GM21737 (cell line): ENCODE results near the gene C4BPA.

Experiments used
- ATAC-seq: cut with Tn5 transposase; IDR thresholded peaks from one replicate; pipeline ENCODE4 v1.9.1; 2021; ENCODE audit warnings: mild to moderate bottlenecking, moderate library complexity; ENCODE audit not compliant: unreplicated experiment

C4BPA gene

DNA sequence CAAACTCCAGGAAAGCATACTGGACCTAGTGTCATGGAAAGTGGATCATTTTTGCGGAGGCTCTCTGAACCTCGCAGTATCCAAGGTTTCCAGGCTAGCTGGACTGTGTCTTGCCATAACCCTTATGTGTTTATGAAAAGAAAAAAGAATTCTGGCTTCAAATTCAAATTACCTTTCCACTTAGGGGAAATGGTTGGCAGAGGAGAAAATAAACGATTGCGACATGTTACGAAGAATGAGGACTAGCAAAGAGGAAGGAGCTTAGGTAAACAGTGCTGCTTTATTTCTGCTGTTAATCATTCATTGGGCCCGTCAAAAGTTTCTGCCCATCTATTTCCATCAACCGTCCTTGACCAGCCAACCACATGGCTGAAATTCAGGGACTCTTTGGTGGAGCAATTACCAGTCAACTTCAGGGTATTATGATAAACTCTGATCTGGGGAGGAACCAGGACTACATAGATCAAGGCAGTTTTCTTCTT is at the start of gene C4BPA:
Gene C4BPA, plus strand, starts transcription at position 342 of the 482 bp plus-strand sequence. CDS start 8,793 bp downstream, outside the sequence.
- no peak for ATAC-seq

DNA sequence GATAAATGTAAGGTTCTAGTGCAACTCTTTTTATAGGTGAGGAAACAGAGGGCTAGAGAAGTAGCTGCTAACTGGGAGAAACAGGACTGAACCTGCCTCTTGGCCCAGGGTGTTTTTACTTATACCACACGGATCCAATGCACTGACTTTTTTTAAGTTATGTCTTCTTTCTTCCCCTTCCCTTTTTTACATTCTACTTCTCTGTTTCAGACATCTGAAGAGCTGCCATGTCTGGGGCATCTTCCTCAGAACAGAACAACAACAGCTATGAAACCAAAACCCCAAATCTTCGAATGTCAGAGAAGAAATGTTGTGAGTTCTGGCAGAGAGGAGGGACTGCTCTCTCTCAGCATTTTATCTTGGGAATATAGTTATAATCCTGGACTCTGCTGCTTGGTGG is 49.5 kb upstream of the C4BPA start:
- no peak for ATAC-seq

- no peak for ATAC-seq
Measured at GRCh38 chr1:207055386-207056001, 48.5 kb upstream of the C4BPA start.

DNA sequence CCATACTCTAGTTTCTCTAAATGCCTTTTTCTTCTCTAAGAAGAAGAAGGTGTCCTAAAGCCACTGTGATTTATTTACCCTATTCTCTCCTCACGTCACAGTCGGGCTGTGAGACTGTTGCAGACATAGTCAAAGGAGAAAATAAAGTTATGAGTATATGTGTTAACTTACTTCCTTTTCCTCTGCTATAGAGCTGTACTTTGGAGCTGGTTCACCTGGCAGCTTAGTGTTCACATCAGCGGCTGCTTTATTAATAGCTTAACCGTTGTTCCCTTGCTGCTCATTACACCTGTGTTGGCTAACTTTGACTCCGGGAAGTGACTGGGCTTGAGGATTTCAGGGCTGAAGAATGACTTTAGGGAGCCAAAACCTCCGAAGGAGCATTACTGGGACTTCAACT is 47.4 kb upstream of the C4BPA start:
- no peak for ATAC-seq

DNA sequence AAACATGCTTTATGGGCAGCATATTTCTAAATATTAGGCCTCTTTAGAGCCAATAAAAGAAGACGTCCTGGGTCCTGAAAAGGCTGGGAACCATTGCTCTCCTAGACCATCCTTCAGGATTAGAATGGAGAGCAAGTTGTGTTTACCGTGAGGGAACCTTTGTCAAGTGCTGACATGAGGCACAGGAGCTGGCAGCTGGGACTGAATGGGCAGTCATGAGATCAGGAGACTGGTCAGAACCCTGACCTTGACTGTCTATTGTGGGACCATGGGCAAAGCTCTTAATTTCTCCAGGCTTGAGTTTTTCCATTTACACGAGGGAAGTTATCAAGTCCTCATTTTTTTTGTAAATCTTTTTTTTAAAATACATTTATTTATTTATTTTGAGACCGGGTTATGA is 45.8 kb upstream of the C4BPA start:
- ATAC-seq: no peak

DNA sequence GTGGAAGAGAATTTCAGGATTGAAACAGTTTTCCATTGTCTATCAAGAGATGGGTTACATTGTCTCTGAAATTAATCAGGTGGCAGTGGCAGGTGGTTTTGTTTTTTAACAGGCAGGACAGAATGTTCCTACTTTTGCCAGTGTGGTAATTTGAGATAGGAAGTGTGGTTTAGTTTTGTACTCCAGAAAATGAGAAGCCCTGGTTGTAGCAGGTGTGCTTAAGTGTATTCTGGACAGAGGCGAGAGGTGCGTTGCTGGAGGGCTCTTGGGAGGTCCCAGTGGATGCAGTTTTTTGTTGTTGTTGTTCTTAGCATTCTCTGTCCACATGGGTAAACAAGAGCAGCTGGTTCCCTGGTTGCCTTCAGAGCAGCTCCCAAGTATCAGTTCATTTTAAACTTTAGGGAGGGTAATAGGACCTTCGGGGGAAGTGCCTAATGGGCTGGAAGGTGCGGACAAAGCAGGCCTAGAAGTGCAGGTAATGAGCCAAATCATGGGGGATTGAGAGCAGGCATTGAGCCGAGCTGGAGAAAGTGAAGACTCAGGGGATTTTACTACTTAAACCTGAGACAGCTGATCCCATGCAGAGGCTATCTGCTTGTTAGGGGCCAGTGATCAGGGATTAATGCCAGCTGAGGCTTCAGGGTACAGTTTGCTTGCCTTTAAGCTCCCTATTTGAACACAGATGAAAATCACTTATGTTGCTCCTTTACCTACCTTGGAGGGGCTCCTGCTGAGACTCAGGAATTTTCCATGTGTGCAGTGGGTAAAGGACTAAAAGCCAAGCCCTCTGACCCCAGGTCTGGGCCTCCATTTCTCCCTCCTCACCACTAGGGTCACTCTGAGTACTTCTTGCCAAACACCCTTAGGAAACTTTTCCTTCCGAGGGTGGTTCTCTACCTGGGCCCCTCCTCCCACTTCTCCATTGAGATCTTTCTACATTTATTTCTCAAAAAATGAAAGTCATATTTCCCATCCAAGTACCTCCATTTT is 44.9 kb upstream of the C4BPA start:
- no peak for ATAC-seq

DNA sequence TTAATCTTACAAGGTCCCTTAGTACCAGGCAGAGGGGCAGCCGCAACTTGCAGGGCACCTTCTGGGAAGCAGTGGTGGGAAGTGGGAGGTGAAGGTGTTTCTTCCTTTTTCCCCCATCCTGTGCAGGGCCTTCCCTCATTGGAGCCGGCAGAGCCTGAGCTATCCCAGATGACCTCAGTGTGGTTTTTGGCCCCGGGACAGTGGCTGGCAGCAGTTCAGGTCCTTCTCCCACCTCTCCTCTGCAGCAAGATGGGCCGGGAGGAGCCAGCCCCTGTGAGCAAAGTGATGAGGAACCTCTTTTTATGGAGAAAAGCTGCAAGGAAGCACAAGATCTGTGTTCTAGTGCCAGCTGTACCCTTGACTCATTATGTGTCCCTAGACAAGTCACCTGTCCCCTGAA is 44.2 kb upstream of the C4BPA start:
- ATAC-seq: no peak

DNA sequence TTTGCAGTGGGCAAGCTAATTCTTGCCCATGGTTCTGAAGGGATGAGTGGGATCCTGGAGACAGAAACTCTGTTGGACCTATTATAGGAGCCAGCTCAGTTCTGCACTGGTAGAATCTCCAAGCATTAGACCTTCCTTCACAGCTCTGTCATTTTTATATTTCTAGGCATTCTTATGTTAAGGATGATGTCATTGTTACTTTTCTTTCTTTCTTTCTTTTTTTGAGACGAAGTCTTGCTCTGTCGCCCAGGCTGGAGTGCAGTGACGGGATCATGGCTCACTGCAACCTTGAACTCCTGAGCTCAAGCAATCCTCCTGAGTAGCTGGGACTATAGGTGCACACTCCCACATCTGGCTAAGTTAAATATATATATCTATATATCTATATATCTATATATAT is 43.4 kb upstream of the C4BPA start:
- no peak for ATAC-seq

- ATAC-seq: no peak
Measured at GRCh38 chr1:207062058-207062457, 42.0 kb upstream of the C4BPA start.

GRCh38 chr1:207063014-207063413 is 41.0 kb upstream of the C4BPA start:
- no peak for ATAC-seq

GRCh38 chr1:207064561-207064960 is 39.5 kb upstream of the C4BPA start:
- no peak for ATAC-seq

DNA sequence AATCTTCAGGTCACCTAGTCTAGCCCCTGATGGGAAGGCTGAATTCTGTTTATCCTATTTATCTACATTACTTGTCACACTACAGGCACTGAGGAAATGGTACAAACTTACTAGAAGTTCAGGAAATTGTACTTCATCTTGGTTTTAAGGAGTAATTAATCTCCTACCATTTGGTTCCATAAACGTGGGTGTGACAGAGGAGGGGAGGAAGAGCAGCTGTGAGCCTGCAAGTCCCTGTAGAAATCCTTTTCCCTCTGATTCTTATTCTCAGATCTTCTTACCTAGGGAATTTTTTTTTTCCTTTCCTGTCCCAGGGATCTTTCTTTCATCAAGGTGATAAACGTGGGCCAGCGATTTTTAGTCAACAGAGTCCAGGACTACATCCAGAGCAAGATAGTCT is 36.8 kb upstream of the C4BPA start:
- no peak for ATAC-seq

DNA sequence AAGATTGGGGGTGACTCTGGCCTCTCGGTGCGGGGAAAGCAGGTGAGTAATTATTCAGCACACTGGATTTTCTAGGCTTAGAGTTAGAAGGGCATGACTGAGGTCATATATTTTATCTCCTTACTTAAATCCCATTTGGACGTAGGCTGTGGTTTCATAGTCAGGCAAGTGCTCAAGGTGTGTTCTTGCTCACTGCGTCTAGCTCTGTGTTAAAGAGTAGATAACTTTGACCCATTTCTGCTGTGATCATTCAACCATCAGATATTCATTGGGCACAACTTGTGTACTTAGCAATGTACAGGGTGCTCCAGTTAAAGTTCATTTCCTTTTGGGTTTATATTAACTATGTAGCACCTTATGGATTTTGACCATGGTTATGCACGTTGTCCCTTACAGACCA is 36.4 kb upstream of the C4BPA start:
- no peak for ATAC-seq

DNA sequence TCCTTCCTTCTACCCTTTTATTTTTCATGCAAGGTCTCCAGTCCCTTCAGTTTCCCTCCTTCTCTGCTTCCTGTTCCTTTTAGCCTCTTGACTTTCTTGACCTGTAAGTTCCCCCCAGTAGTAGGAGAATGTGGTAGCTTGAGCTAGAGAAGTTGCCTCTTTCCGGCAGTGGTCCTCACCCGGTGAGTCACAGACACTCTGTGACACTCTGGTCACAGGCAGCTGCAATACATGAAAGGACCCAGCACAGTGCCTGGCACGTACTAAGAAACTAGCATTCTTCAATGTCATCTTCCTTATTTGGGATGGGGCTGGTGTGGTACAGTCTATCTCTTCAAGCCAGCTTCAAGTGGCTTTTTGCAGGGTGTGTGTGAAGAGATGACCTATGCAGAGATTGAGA is 35.0 kb upstream of the C4BPA start:
- no peak for ATAC-seq

DNA sequence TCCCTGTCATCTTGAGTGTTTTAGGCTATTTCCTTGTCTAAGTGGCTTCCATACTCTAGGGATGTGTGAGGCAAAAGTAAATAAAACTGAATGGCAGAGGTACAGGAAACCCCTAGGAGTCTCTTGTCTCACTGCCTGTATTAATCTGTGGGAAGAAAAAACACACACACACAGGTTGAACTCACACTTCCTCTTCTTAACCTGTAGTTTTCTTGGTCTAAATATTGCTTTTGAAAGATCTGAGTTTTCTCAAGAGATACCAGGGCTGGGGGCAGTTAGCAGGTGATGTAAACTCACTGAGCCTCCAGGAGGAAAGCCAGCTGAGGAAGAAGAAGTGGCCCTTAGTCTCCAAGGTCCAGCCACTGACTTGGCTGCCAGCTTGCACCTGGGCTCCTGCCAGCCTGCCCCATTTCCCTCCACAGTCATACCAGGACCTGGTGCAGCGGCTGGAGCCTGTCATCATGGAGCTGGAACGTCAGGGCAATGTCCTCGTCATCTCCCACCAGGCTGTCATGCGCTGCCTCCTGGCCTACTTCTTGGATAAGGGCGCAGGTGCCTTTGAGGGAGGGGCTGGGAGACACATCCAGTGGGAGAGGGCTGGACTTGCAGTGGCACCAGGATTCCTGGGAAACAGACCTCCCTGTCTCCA is 34.1 kb upstream of the C4BPA start:
- ATAC-seq: no peak

DNA sequence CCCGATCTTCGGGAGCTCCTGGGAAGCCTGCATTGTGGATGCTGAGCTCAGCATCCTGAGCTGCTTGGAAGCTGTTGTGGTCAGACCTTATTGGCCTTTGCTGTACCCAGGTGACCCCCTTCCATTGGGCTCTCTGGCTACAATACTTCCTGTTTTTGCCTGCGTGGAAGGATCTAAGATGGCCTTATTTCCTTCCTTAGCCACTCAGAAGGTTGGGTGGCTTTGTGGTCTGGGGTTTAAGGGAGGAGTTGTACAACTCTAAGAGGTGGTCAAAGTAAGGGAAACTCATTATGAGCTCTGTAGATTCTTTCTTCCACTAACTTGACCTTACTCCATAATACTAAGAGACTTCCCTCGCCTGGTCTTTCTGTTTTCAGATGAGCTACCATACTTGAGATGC is 33.2 kb upstream of the C4BPA start:
- ATAC-seq: no peak

DNA sequence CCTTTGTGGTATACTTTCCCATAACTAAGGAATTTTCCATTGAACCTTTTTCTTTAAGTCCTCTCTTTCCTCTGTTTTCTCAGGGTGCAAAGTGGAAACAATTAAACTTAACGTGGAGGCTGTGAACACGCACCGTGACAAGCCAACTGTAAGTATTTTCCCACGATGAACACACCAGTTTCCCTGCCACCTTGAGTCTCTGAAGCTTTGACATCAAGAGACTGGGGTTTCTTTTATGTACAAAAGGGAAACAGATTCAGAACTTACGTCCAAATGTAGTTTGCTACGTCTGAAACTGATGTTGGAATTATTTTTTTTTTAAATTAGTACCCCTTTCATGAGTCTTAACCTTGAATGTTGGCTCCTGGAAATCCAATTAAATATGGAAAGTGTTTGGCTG is 32.6 kb upstream of the C4BPA start:
- no peak for ATAC-seq

DNA sequence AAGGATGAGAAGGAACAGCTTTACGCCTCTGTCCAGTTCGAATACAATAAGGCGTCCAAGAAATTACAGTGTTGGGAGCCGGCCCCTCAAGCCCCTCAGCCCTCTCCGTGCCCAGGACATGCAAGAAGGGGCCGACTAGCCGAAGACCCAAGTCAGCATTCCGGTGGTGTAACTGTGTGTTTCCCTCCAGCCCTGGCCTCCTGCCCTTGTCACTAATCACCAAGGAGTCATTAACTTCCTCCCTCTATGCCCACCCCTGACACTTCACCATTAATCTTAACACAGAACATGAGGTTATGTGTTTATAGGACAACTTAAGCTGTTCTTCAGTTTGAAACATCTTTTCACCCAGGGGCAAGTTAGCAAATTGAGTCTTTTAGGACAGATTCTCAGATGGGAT is 31.8 kb upstream of the C4BPA start:
- ATAC-seq: no peak

DNA sequence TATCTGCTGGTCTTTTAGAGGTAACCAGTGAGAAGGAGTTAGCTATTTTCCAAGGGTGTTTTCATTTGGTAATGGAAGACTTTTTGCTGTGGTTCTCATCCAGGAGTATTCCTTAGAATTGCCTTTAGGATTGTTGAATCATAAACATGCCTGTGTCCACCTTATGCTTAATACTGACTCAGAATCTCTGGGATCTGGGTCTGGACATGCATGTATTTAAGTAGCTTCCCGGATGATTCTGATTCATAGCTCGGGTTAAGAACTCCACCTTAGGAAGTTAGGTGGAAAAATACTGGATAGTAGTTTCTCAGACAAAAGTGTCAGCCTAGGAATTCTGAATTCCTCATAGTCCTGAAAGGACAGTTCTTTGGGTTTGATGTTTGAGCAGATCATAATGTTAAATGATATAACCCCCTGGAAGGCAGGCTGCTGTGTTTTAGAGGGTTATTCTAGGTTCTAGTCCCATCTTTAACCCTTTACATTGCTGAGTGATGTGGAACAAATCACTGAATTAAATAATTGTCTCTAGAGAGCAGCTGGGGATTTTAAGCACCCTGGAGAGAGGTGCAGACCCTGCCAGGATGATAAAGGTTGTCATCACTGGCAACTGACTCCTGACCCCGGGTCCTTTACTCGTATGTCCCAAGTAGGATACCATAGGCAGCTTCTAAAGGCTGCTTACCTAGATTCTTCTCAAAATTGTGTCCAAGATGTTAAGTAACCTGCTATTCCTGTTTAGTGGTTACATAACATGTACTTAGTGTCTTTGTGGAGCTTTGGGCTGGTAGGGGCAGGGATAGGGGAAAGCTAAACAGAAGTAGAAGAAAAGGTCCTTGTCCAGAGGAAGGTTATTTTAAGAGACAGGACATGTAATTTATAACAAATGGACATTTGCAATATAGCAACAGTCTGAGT is 29.9 kb upstream of the C4BPA start:
- ATAC-seq: no peak

GRCh38 chr1:207076181-207076955 is 27.7 kb upstream of the C4BPA start:
- no peak for ATAC-seq
